Nephron progenitor cell (in vitro differentiated cells): Measurements from ENCODE around the gene SUCLG2.
A peak's percentile ranks its signal among the peaks of the same experiment; 100 is the strongest.

Experiments used
- DNase-seq: peaks from one replicate; pipeline ENCODE4 v3.0.0; 2021
- H3K27ac Mint-ChIP-seq: 2 replicates; pipeline ENCODE4 v1.8.0; 2021; ENCODE audit warnings: mild to moderate bottlenecking, moderate library complexity, mixed read lengths
- H3K27me3 Mint-ChIP-seq: 2 replicates; pipeline ENCODE4 v1.8.0; 2021; ENCODE audit warnings: mild to moderate bottlenecking, low read depth, mixed read lengths; ENCODE audit not compliant: poor library complexity
- H3K36me3 Mint-ChIP-seq: 2 replicates; pipeline ENCODE4 v1.8.0; 2021; ENCODE audit warnings: low read depth, mixed read lengths
- H3K4me1 Mint-ChIP-seq: 2 replicates; pipeline ENCODE4 v1.8.0; 2021; ENCODE audit warnings: mixed read lengths
- H3K4me3 Mint-ChIP-seq: 2 replicates; pipeline ENCODE4 v1.8.0; 2021; ENCODE audit warnings: mild to moderate bottlenecking, moderate library complexity, mixed read lengths
- H3K9me3 Mint-ChIP-seq: 2 replicates; pipeline ENCODE4 v1.8.0; 2021; ENCODE audit warnings: mild to moderate bottlenecking, moderate library complexity, mixed read lengths
- TF ChIP-seq, protein P1 (sequence below): fragments of 200-600 bp; sonication (generic); IDR thresholded peaks from 2 replicates; pipeline ENCODE4 v1.5.0; 2021; ENCODE audit warnings: antibody characterized with exemption

Gene SUCLG2

DNA sequence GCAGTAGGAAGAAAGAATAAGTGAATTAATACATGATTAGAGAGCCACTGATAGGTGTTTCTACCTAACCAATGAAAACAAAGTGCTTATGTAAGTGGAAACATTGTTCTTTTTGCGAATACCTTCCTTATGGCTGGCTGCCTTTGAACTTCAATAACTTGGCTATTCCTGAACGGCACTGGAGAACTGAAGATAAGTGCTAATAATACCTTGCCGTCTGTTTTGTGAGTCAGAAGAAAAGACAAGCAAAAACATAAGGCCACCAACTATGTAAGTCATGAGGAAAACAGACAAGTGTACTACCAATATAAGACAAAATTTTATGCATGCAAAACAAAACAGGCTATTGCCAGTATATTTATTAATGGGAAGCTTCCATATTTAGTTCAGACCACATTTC is 160.6 kb downstream of the SUCLG2 start:
- H3K9me3 Mint-ChIP-seq, result no peaks in the 10 kb centered on the region
- no peak overlapping the region for H3K27ac Mint-ChIP-seq
- TF ChIP-seq, protein P1, sequence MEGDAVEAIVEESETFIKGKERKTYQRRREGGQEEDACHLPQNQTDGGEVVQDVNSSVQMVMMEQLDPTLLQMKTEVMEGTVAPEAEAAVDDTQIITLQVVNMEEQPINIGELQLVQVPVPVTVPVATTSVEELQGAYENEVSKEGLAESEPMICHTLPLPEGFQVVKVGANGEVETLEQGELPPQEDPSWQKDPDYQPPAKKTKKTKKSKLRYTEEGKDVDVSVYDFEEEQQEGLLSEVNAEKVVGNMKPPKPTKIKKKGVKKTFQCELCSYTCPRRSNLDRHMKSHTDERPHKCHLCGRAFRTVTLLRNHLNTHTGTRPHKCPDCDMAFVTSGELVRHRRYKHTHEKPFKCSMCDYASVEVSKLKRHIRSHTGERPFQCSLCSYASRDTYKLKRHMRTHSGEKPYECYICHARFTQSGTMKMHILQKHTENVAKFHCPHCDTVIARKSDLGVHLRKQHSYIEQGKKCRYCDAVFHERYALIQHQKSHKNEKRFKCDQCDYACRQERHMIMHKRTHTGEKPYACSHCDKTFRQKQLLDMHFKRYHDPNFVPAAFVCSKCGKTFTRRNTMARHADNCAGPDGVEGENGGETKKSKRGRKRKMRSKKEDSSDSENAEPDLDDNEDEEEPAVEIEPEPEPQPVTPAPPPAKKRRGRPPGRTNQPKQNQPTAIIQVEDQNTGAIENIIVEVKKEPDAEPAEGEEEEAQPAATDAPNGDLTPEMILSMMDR, result no peak
- H3K36me3 Mint-ChIP-seq, result peaks cover 29% of the 10 kb centered on the region
- peaks cover 18% of the 10 kb centered on the region for H3K4me1 Mint-ChIP-seq
- DNase-seq, result no peak
- H3K4me3 Mint-ChIP-seq, result no peak overlapping the region
- H3K27me3 Mint-ChIP-seq, result no peaks in the 10 kb centered on the region

DNA sequence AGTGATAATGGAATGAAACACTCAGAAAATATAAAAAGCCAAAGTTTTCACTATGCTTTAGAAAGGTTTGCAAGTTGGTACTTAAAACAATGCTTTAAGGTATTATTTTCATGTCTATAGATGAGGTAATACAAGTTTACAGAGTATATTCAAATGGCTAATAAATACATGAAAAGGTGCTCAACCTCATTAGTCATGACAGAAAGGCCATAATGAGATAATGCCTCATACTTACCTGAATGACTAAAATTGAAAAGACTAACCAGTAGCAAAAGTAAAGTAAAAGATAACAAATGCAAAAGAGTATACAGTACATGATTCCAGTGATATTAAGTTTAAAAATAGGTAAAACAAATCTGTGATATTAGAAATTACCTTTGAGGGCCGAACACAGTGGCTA is 163.8 kb downstream of the SUCLG2 start:
- Mint-ChIP-seq H3K4me1 (peaks cover 19% of the 10 kb centered on the region), H3K9me3 (no peaks in the 10 kb centered on the region), H3K36me3 (peaks cover 18% of the 10 kb centered on the region), H3K27me3 (no peaks in the 10 kb centered on the region), H3K4me3 (no peak overlapping the region), H3K27ac (no peak overlapping the region)
- TF ChIP-seq, protein P1, result no peak
- DNase-seq, result no peak

DNA sequence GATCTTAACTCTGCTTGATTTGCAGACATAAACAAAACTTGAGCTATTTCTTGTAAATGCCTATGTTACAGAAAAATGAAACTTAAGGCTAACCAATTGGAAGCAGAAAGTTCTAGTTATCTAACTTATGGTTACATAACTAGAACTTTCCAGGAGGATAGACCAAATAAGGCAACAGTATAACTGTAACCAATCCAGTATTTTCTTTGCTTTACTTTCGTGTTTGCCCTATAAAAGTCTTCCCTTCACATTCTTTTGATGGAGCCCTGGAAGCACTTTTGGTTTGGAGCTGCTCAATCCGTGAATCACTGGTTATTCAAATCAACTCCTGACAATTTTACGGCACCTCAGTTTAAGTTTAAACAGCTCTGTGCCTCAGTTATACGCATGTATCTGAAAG is 164.6 kb downstream of the SUCLG2 start:
- peaks cover 9% of the 10 kb centered on the region for H3K36me3 Mint-ChIP-seq
- peaks cover 19% of the 10 kb centered on the region for H3K4me1 Mint-ChIP-seq
- H3K9me3 Mint-ChIP-seq, result no peaks in the 10 kb centered on the region
- H3K27me3 Mint-ChIP-seq, result no peaks in the 10 kb centered on the region
- TF ChIP-seq, protein P1, result no peak
- peak overlapping the region; percentile 71 for H3K27ac Mint-ChIP-seq
- no peak overlapping the region for H3K4me3 Mint-ChIP-seq
- DNase-seq, result no peak

DNA sequence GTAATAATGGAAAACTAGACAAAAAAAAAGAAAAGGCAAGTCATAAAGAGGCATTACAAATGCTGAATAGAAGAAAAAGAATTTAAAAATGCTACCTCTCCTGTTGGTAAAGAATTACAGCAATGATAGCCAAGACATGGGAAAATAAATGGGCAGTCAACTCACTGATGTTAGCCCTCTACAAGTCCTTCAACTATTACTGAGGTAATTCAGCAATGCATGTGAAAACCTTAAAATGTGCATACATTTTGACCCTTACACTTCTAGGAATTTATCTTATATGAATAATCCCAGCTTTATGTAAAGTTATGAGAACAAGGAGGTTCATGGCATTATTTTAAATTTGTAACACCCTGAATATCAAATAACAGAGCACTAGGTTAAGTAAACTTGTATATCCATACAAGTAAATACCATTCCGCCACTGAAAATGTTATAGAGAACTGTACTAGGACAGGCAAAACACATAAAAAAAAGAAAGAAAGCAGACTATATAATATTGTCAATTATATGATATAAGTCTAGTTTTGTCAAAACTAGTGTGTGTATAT is 166.8 kb downstream of the SUCLG2 start:
- Mint-ChIP-seq H3K27ac (no peak overlapping the region), H3K36me3 (peaks cover 10% of the 10 kb centered on the region), H3K9me3 (no peaks in the 10 kb centered on the region), H3K4me3 (no peak overlapping the region), H3K4me1 (peaks cover 26% of the 10 kb centered on the region), H3K27me3 (no peaks in the 10 kb centered on the region)
- DNase-seq, result no peak
- TF ChIP-seq, protein P1, result no peak

DNA sequence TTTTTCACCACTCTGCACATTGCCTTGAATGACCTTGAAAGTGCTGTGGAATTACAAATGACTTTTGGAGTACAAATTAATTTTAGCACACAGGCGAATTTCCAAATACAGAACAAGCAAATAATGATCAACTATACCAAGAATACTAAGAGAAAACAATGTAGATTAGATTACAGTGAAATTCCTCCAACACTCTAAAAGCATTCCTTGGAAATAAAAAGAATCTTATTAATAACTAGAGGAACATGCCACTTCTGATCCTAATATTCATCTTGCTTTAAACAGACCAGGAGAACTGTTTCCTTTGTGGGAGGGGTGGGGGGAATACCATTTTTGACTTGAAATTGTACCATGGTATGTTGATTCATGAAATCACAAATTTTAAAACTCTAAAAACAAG is 167.5 kb downstream of the SUCLG2 start:
- peaks cover 9% of the 10 kb centered on the region for H3K36me3 Mint-ChIP-seq
- no peak for DNase-seq
- H3K4me1 Mint-ChIP-seq, result peaks cover 29% of the 10 kb centered on the region
- no peaks in the 10 kb centered on the region for H3K27me3 Mint-ChIP-seq
- H3K4me3 Mint-ChIP-seq, result no peak overlapping the region
- H3K27ac Mint-ChIP-seq, result no peak overlapping the region
- H3K9me3 Mint-ChIP-seq, result no peaks in the 10 kb centered on the region
- TF ChIP-seq, protein P1, result no peak

DNA sequence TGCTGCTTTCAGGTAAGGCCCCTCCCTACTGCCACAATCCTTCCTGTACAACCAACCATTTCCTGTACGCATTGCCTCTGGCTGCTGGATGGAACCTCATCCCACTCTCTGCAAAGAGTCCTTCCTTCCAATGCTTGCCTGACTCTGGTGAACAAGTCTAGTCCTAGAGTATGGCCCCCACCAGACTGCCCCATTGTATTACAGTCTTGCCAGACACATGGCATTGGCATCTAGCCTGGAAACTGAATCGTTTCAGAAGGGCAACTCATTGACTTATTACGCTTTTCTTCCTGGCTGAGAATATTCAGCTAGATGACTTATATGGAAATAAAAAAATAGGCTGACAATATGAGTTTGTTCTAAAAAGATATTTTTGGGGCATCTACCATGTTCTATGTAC is 170.3 kb downstream of the SUCLG2 start:
- no peaks in the 10 kb centered on the region for H3K9me3 Mint-ChIP-seq
- H3K36me3 Mint-ChIP-seq, result peaks cover 4% of the 10 kb centered on the region
- TF ChIP-seq, protein P1, result no peak
- H3K4me3 Mint-ChIP-seq, result no peak overlapping the region
- peaks cover 14% of the 10 kb centered on the region for H3K4me1 Mint-ChIP-seq
- no peaks in the 10 kb centered on the region for H3K27me3 Mint-ChIP-seq
- H3K27ac Mint-ChIP-seq, result no peak overlapping the region
- no peak for DNase-seq
